K562 (cell line): ENCODE measurements around the gene ST6GALNAC6. TPM values are rescaled to one million over a fixed set of nuclear protein-coding genes. Genes with fewer than 3 reads are reported as not detected.

Source experiments
- ATAC-seq: fragments of 200-7000 bp; cut with Tn5 transposase; 3 replicates; pipeline ENCODE4 v1.9.1; 2020; ENCODE audit warnings: moderate library complexity
- BruUV-seq: library from RNA; stranded (reverse); fragments of 400-500 nt; replicated peaks from 2 replicates; lab custom pipeline; 2021; lab: Mats Ljungman, UMichigan
- CTCF ChIA-PET: fragments of 300-600 bp; formaldehyde crosslinking; extraction: SDS; loops from one replicate; lab custom pipeline; 2021; ENCODE audit warnings: low intra/inter-chr PET ratio; lab: Yijun Ruan, JAX
- POLR2A ChIA-PET: fragments of 300-600, 350-650 bp; sonication (Branson Sonifier 250); formaldehyde crosslinking; extraction: SDS; loops from one replicate; lab custom pipeline; 2021; ENCODE audit warnings: antibody characterized with exemption, inconsistent platforms; lab: Yijun Ruan, JAX
- DNase-seq, 4 experiments: peaks; one replicate each; pipeline versions ENCODE4 v3.0.0 to v3.0.0-alpha.2; 2011 to 2018; ENCODE audit warnings: low spot score in 3 of 4, mixed read lengths in 3 of 4; ENCODE audit errors: extremely low read depth in 1 of 4
- FAIRE-seq: peaks from 2 replicates; lab custom pipeline; 2011; peaks lifted over from hg19 to GRCh38; lab: Jason Lieb, UNC
- H2AFZ ChIP-seq: 2 replicates; pipeline ENCODE4 v1.6.0; 2011; ENCODE audit warnings: low read depth, low read length, control low read depth, inconsistent platforms
- H3K27ac ChIP-seq: fragments of 200-600 bp; 3 replicates; pipeline ENCODE4 v1.8.0; 2011; ENCODE audit warnings: low read depth, mild to moderate bottlenecking, control low read depth, inconsistent platforms, low read length, moderate library complexity, mixed read lengths; ENCODE audit errors: extremely low read depth
- H3K27me3 ChIP-seq, 2 experiments: fragments of 300-600 bp in 1 of 2; 2 replicates in 1 of 2; 3 replicates in 1 of 2; pipeline versions ENCODE4 v1.6.0 to v1.8.0; 2011; ENCODE audit warnings: inconsistent platforms in 2 of 2, low read length in 2 of 2, mild to moderate bottlenecking in 1 of 2, mixed read lengths in 1 of 2, moderate library complexity in 1 of 2; ENCODE audit not compliant: control insufficient read depth in 2 of 2, insufficient read depth in 2 of 2
- H3K36me3 ChIP-seq: fragments of 300-600 bp; 3 replicates; pipeline ENCODE4 v1.8.0; 2011; ENCODE audit warnings: mild to moderate bottlenecking, low read length, inconsistent platforms; ENCODE audit not compliant: control insufficient read depth, insufficient read depth
- H3K4me1 ChIP-seq, 2 experiments: fragments of 200-600 bp in 1 of 2; replicated peaks in 1 of 2; 2 replicates in 1 of 2; 3 replicates in 1 of 2; pipeline versions ENCODE4 v1.5.1 to v1.8.0; 2011; ENCODE audit warnings: inconsistent platforms in 2 of 2, low read length in 2 of 2, mild to moderate bottlenecking in 1 of 2, mixed read lengths in 1 of 2, moderate library complexity in 1 of 2; ENCODE audit not compliant: control insufficient read depth in 2 of 2, insufficient read depth in 2 of 2
- H3K4me2 ChIP-seq: 2 replicates; pipeline ENCODE4 v1.6.1; 2011; ENCODE audit warnings: low read length, control low read depth, inconsistent platforms, mixed read lengths; ENCODE audit not compliant: insufficient read depth
- H3K4me3 ChIP-seq: fragments of 200-600 bp; sonication (generic), shearing (Covaris generic); 2 replicates; pipeline ENCODE4 v1.5.1; 2016; ENCODE audit warnings: control low read depth, inconsistent platforms
- H3K79me2 ChIP-seq: fragments of 200-600 bp; 3 replicates; pipeline ENCODE4 v1.8.0; 2011; ENCODE audit warnings: low read length, inconsistent platforms; ENCODE audit not compliant: control insufficient read depth, insufficient read depth
- H3K9ac ChIP-seq, 2 experiments: 2 replicates each; pipeline versions ENCODE4 v1.6.0 to v1.6.1; 2011; ENCODE audit warnings: low read depth in 2 of 2, low read length in 2 of 2, control low read depth in 1 of 2, inconsistent platforms in 1 of 2, mild to moderate bottlenecking in 1 of 2, mixed read lengths in 1 of 2; ENCODE audit not compliant: insufficient read depth in 1 of 2
- H3K9me1 ChIP-seq: one replicate; pipeline ENCODE4 v1.6.0; 2011; ENCODE audit warnings: inconsistent platforms, mild to moderate bottlenecking, low read length, moderate library complexity; ENCODE audit not compliant: control insufficient read depth, insufficient read depth
- H3K9me3 ChIP-seq: replicated peaks from 2 replicates; pipeline ENCODE4 v1.5.1; 2011; ENCODE audit warnings: low read depth, low read length, inconsistent platforms; ENCODE audit not compliant: control insufficient read depth, insufficient read depth
- H4K20me1 ChIP-seq: replicated peaks from 2 replicates; pipeline ENCODE4 v1.6.1; 2011; ENCODE audit warnings: low read length, inconsistent platforms, mixed read lengths; ENCODE audit not compliant: control insufficient read depth, insufficient read depth
- ASH1L ChIP-seq: fragments of 450-650 bp; IDR thresholded peaks from 2 replicates; pipeline ENCODE4 v1.6.1; 2018; ENCODE audit warnings: borderline replicate concordance, mild to moderate bottlenecking, low read depth; ENCODE audit not compliant: partially characterized antibody
- CBX1 ChIP-seq: sonication (generic); IDR thresholded peaks from 2 replicates; pipeline ENCODE4 v1.6.1; 2016; ENCODE audit warnings: antibody characterized with exemption, low read depth, mild to moderate bottlenecking
- CREB1 ChIP-seq, 2 experiments: sonication (generic) in 1 of 2; formaldehyde crosslinking in 1 of 2; IDR thresholded peaks; 2 replicates each; pipeline versions ENCODE4 v1.6.1 to v1.8.0; 2012 to 2022; ENCODE audit warnings: inconsistent platforms in 1 of 2, mild to moderate bottlenecking in 1 of 2, missing genetic modification reagents in 1 of 2, moderate library complexity in 1 of 2
- ETV5 ChIP-seq: sonication (generic); formaldehyde crosslinking; IDR thresholded peaks from 2 replicates; pipeline ENCODE4 v1.4.0; 2020; ENCODE audit warnings: low read depth, mild to moderate bottlenecking, missing genetic modification reagents
- HOMEZ ChIP-seq: fragments of 250-450 bp; sonication (Bioruptor Pico); IDR thresholded peaks from 2 replicates; pipeline ENCODE4 v1.4.0; 2020; ENCODE audit warnings: mild to moderate bottlenecking, moderate library complexity
- MAFF ChIP-seq: IDR thresholded peaks from 2 replicates; pipeline ENCODE4 v1.6.1; 2012; ENCODE audit warnings: low read length, improper control_type of control experiment
- MAZ ChIP-seq, 2 experiments: fragments of 450-650 bp in 1 of 2; sonication (generic) in 1 of 2; formaldehyde crosslinking; IDR thresholded peaks in 1 of 2; conservative IDR thresholded peaks in 1 of 2; 2 replicates each; pipeline versions ENCODE4 v1.4.0 to v1.5.0; 2020; ENCODE audit warnings: mild to moderate bottlenecking in 1 of 2, missing genetic modification reagents in 1 of 2
- MTA2 ChIP-seq: fragments of 450-650 bp; IDR thresholded peaks from 2 replicates; pipeline ENCODE4 v1.6.1; 2016; ENCODE audit warnings: low read depth
- POLR2G ChIP-seq: fragments of 200-400 bp; formaldehyde crosslinking; IDR thresholded peaks from 2 replicates; pipeline ENCODE4 v1.6.1; 2017; ENCODE audit warnings: low read depth, mild to moderate bottlenecking, antibody characterized with exemption, low read length, moderate library complexity
- SP1 ChIP-seq: sonication (generic); formaldehyde crosslinking; IDR thresholded peaks from 2 replicates; pipeline ENCODE4 v1.8.1; 2022; ENCODE audit warnings: mild to moderate bottlenecking, missing genetic modification reagents
- TEAD1 ChIP-seq, 2 experiments: fragments of 450-650 bp in 1 of 2; sonication (generic) in 1 of 2; formaldehyde crosslinking; IDR thresholded peaks; 2 replicates each; pipeline versions ENCODE4 v1.4.0 to v1.8.0; 2020 to 2022; ENCODE audit warnings: mild to moderate bottlenecking in 2 of 2, missing genetic modification reagents in 1 of 2
- THAP12 ChIP-seq: fragments of 250-450 bp; sonication (Bioruptor Pico); IDR thresholded peaks from 2 replicates; pipeline ENCODE4 v1.9.0; 2021; ENCODE audit warnings: mild to moderate bottlenecking, inconsistent platforms
- ZNF764 ChIP-seq: fragments of 250-450 bp; sonication (Bioruptor Pico); IDR thresholded peaks from 2 replicates; pipeline ENCODE4 v1.4.0; 2020; ENCODE audit warnings: low read depth, mild to moderate bottlenecking, moderate library complexity
- WGBS: fragments of 100-300 bp; shearing (Covaris generic); methylation state at CpG from one replicate; pipeline ENCODE4 v1.1.6; 2016; ENCODE audit warnings: low coverage, mixed read lengths; ENCODE audit not compliant: insufficient coverage; ENCODE audit errors: missing lambda C conversion rate; 5-methylcytosine and 5-hydroxymethylcytosine counted together
- in situ Hi-C: fragments of 300-500 bp; cut with MboI; formaldehyde crosslinking; loops from 4 replicates; pipeline ENCODE4 v1.15.0; 2018; ENCODE audit warnings: inconsistent platforms, mixed read lengths
- intact Hi-C: fragments of 100-400 bp; cut with micrococcal nuclease; formaldehyde crosslinking; loops from 2 replicates; pipeline ENCODE4 v1.14.2; 2022
- polyA plus RNA-seq, 8 experiments: library from polyadenylated mRNA; depleted of rRNA in 4 of 8; stranded (reverse) in 5 of 8; unstranded in 3 of 8; fragments of >200 nt; fragmentation: Nextera tagmentation in 2 of 8; fragmentation: Illumina TruSeq in 1 of 8; extraction: Ambion mirVana in 2 of 8; extraction: Trizol in 1 of 8; gene quantifications; 2 replicates each; pipeline versions ENCODE4 v1.2.1 to v1.2.3, GENCODE V29; 2011 to 2014; ENCODE audit warnings: inconsistent platforms in 1 of 8, missing spikeins in 1 of 8
- total RNA-seq, 7 experiments: library from RNA; depleted of rRNA in 6 of 7; stranded (reverse); fragments of >200 nt in 6 of 7; fragmentation: Illumina TruSeq in 2 of 7; extraction: Trizol in 2 of 7; gene quantifications; 2 replicates each; pipeline versions ENCODE4 v1.2.1 to v1.2.3, GENCODE V29; 2011 to 2021; ENCODE audit warnings: low replicate concordance in 1 of 7
- TF ChIP-seq, protein P1 (sequence below): sonication (generic); formaldehyde crosslinking; IDR thresholded peaks from 2 replicates; pipeline ENCODE4 v1.8.1; 2023; ENCODE audit warnings: mild to moderate bottlenecking, missing genetic modification reagents

The ST6GALNAC6 gene
- total and polyA plus RNA-seq, 9 of the 15 experiments (the other 6 are each of a cell fraction or from before 2014, with no cell fraction given): 0.13 to 23.0 (median 14.5) TPM

- peak; percentile 87 for ATAC-seq
- no TSS peak for BruUV-seq
- peaks cover 15% of the 10 kb centered on the region; the same call in 2 of the 3 replicates for H3K36me3 ChIP-seq
- ChIA-PET POLR2A (interaction anchor here (0.6 to 1.7 kb wide), 5 partner anchors 11 to 164 kb away, joined by 3 to 4 read pairs (median 3); no protein-coding TSS in a partner anchor), CTCF (no interaction called here)
- in situ Hi-C loops: no loop called here
- intact Hi-C loops: no loop called here
- peak within 1 kb of the TSS; percentile 72 for H2AFZ ChIP-seq
- H4K20me1 ChIP-seq: peaks cover 4% of the 10 kb centered on the region; the same call in 1 of the 2 replicates
- 1% methylated on average over 40 of the region's 70 CpGs for WGBS
- H3K27ac ChIP-seq: peak within 1 kb of the TSS; percentile 85
- H3K9me1 ChIP-seq: peaks cover 3% of the 10 kb centered on the region
- H3K4me2 ChIP-seq: peak within 1 kb of the TSS; percentile 73
- no peaks in the 10 kb centered on the region for H3K27me3 ChIP-seq
- FAIRE-seq: peak; percentile 48
- no peaks in the 10 kb centered on the region for H3K9me3 ChIP-seq
- peaks cover 19% of the 10 kb centered on the region for H3K79me2 ChIP-seq
- peak within 1 kb of the TSS; percentile 65 to 88 for H3K9ac ChIP-seq
- DNase-seq: peak; percentile 93 to 98 (median 94)
- peaks cover 50 to 81% of the 10 kb centered on the region in 2 experiments for H3K4me1 ChIP-seq
- H3K4me3 ChIP-seq: peak within 1 kb of the TSS; percentile 55
- TF ChIP-seq CREB1 (IDR thresholded peaks at IDR 0.05) (peak; percentile 36; the same call in 1 of the 2 replicates), CREB1 (CRISPR knock-in tag; IDR thresholded peaks at IDR 0.05) (no peak), THAP12 (CRISPR knock-in tag) (peak; percentile 50; the same call in 1 of the 2 replicates), MTA2 (no peak), CBX1 (peak; percentile 28; the same call in 1 of the 2 replicates), MAFF (no peak), HOMEZ (CRISPR knock-in tag) (no peak), SP1 (CRISPR knock-in tag) (peak; percentile 96), TEAD1 (CRISPR knock-in tag; IDR thresholded peaks at IDR 0.05) (peak in 1 of 2 experiments; percentile 70; a peak in 1 of 4 replicates), MAZ (CRISPR knock-in tag; conservative IDR thresholded peaks at IDR 0.05 in 1 of 2, IDR thresholded peaks at IDR 0.05 in 1 of 2) (peak; percentile 55 to 69; a peak in 2 of 4 replicates), ZNF764 (CRISPR knock-in tag) (peak; percentile 37; the same call in 1 of the 2 replicates), POLR2G (peak; percentile 91), ETV5 (CRISPR knock-in tag) (no peak), ASH1L (peak; percentile 70)
- TF ChIP-seq, protein P1, sequence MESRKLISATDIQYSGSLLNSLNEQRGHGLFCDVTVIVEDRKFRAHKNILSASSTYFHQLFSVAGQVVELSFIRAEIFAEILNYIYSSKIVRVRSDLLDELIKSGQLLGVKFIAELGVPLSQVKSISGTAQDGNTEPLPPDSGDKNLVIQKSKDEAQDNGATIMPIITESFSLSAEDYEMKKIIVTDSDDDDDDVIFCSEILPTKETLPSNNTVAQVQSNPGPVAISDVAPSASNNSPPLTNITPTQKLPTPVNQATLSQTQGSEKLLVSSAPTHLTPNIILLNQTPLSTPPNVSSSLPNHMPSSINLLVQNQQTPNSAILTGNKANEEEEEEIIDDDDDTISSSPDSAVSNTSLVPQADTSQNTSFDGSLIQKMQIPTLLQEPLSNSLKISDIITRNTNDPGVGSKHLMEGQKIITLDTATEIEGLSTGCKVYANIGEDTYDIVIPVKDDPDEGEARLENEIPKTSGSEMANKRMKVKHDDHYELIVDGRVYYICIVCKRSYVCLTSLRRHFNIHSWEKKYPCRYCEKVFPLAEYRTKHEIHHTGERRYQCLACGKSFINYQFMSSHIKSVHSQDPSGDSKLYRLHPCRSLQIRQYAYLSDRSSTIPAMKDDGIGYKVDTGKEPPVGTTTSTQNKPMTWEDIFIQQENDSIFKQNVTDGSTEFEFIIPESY (CRISPR knock-in tag): peak; percentile 37; the same call in 1 of the 2 replicates
These were observed 31.1 kb upstream of the ST6GALNAC6 start, which contains the start of gene PIP5KL1 for GRCh38 chr9:127930231-127931091. TSS of gene PIP5KL1 (minus strand) at chr9:127930777. CDS start at chr9:127930752, 25 bp downstream.
